Neural progenitor cell (in vitro differentiated cells): ENCODE data around the gene TRIM46. TPM values are rescaled to one million over a fixed set of nuclear protein-coding genes. Genes with fewer than 3 reads are reported as not detected.

Source experiments
- DNase-seq: peaks from one replicate; pipeline ENCODE4 v3.0.0-alpha.2; 2016; ENCODE audit warnings: low spot score
- H2AFZ ChIP-seq: fragments of 200-600 bp; sonication (generic); replicated peaks from 2 replicates; pipeline ENCODE4 v1.6.1; 2016; ENCODE audit warnings: antibody characterized with exemption
- H3F3A ChIP-seq: fragments of 200-600 bp; sonication (generic); 2 replicates; pipeline ENCODE4 v1.6.1; 2016; ENCODE audit warnings: antibody characterized with exemption, low read depth
- H3K27ac ChIP-seq: fragments of 200-600 bp; sonication (generic); 2 replicates; pipeline ENCODE4 v1.5.1; 2016; ENCODE audit warnings: mild to moderate bottlenecking
- H3K27me3 ChIP-seq: fragments of 200-600 bp; sonication (generic); 2 replicates; pipeline ENCODE4 v1.6.1; 2016; ENCODE audit warnings: mild to moderate bottlenecking, moderate library complexity
- H3K36me3 ChIP-seq: fragments of 200-600 bp; sonication (generic); 2 replicates; pipeline ENCODE4 v1.5.1; 2016
- H3K4me1 ChIP-seq: fragments of 200-600 bp; sonication (generic); 2 replicates; pipeline ENCODE4 v1.6.1; 2016; ENCODE audit warnings: mixed run types
- H3K4me2 ChIP-seq: fragments of 200-600 bp; sonication (generic); 2 replicates; pipeline ENCODE4 v1.6.1; 2016
- H3K4me3 ChIP-seq: fragments of 200-600 bp; sonication (generic); 2 replicates; pipeline ENCODE4 v1.5.1; 2016
- H3K79me2 ChIP-seq: fragments of 200-600 bp; sonication (generic); 2 replicates; pipeline ENCODE4 v1.6.1; 2016; ENCODE audit warnings: low read depth
- H3K9ac ChIP-seq: fragments of 200-600 bp; sonication (generic); 2 replicates; pipeline ENCODE4 v1.6.1; 2016
- H3K9me3 ChIP-seq: fragments of 200-600 bp; sonication (generic); 2 replicates; pipeline ENCODE4 v1.5.1; 2016; ENCODE audit warnings: low read depth
- H4K20me1 ChIP-seq: fragments of 200-600 bp; sonication (generic); 2 replicates; pipeline ENCODE4 v1.6.1; 2016; ENCODE audit warnings: low read depth
- H3K27ac Mint-ChIP-seq: 3 replicates; pipeline ENCODE4 v1.8.0; 2021; ENCODE audit warnings: mixed read lengths
- H3K27me3 Mint-ChIP-seq: 2 replicates; pipeline ENCODE4 v1.8.0; 2022; ENCODE audit warnings: low read depth, mild to moderate bottlenecking, inconsistent platforms, moderate library complexity, mixed read lengths; ENCODE audit not compliant: insufficient read depth
- H3K36me3 Mint-ChIP-seq: 3 replicates; pipeline ENCODE4 v1.8.0; 2021; ENCODE audit warnings: mixed read lengths
- H3K4me1 Mint-ChIP-seq: 3 replicates; pipeline ENCODE4 v1.8.0; 2021; ENCODE audit warnings: mixed read lengths
- H3K4me3 Mint-ChIP-seq: 3 replicates; pipeline ENCODE4 v1.8.0; 2021; ENCODE audit warnings: mild to moderate bottlenecking, moderate library complexity, mixed read lengths
- H3K9me3 Mint-ChIP-seq: 3 replicates; pipeline ENCODE4 v1.8.0; 2020; ENCODE audit warnings: mixed read lengths
- CTCF ChIP-seq: fragments of 200-600 bp; sonication (generic); IDR thresholded peaks from 2 replicates; pipeline ENCODE4 v1.5.1; 2017; ENCODE audit warnings: antibody characterized with exemption, mild to moderate bottlenecking
- EZH2 ChIP-seq: fragments of 200-600 bp; sonication (generic); IDR thresholded peaks from 2 replicates; pipeline ENCODE4 v1.6.1; 2017; ENCODE audit warnings: antibody characterized with exemption, mild to moderate bottlenecking, moderate library complexity
- EZH2phosphoT487 ChIP-seq: fragments of 200-600 bp; sonication (generic); IDR thresholded peaks from 2 replicates; pipeline ENCODE4 v1.6.1; 2017; ENCODE audit warnings: antibody characterized with exemption
- total RNA-seq: library from RNA; depleted of rRNA; stranded (reverse); fragments of >200 nt; gene quantifications from 2 replicates; pipeline ENCODE4 v1.2.3, GENCODE V29; 2015; ENCODE audit warnings: low replicate concordance

Gene TRIM46
- total RNA-seq, 1 donor from 2014 or later = 3.9 TPM

GRCh38 chr1:155127967-155128754, 45.5 kb upstream of the TRIM46 start:
- Mint-ChIP-seq H3K27ac (no peak overlapping the region), H3K4me3 (peak overlapping the region; percentile 83), H3K36me3 (peaks cover 1% of the 10 kb centered on the region), H3K4me1 (peaks cover 51% of the 10 kb centered on the region), H3K9me3 (no peaks in the 10 kb centered on the region), H3K27me3 (peaks cover 51% of the 10 kb centered on the region)
- Histone ChIP-seq H3K9ac (no peak overlapping the region), H3K27ac (no peak overlapping the region), H3K4me2 (peak overlapping the region; percentile 95), H4K20me1 (peaks cover 13% of the 10 kb centered on the region), H3K27me3 (peaks cover 77% of the 10 kb centered on the region), H3K9me3 (no peaks in the 10 kb centered on the region), H3K4me1 (peaks cover 59% of the 10 kb centered on the region), H3K36me3 (no peaks in the 10 kb centered on the region), H3K79me2 (no peaks in the 10 kb centered on the region), H2AFZ (no peak overlapping the region), H3K4me3 (peak overlapping the region; percentile 64), H3F3A (peaks cover 39% of the 10 kb centered on the region)
- DNase-seq = no peak
- no peak for TF ChIP-seq CTCF
- TF ChIP-seq EZH2phosphoT487 = no peak
- TF ChIP-seq EZH2 = no peak

GRCh38 chr1:155128755-155129473, 44.7 kb upstream of the TRIM46 start:
- H3K9me3 Mint-ChIP-seq = no peaks in the 10 kb centered on the region
- H3K27ac ChIP-seq = no peak overlapping the region
- H3K27me3 ChIP-seq = peaks cover 70% of the 10 kb centered on the region
- peaks cover 52% of the 10 kb centered on the region for H3K27me3 Mint-ChIP-seq
- no peak overlapping the region for H3K9ac ChIP-seq
- peaks cover 2% of the 10 kb centered on the region for H3K36me3 Mint-ChIP-seq
- no peak for DNase-seq
- peaks cover 59% of the 10 kb centered on the region for H3K4me1 ChIP-seq
- no peaks in the 10 kb centered on the region for H3K36me3 ChIP-seq
- no peaks in the 10 kb centered on the region for H3K9me3 ChIP-seq
- peaks cover 39% of the 10 kb centered on the region for H3F3A ChIP-seq
- peaks cover 13% of the 10 kb centered on the region for H4K20me1 ChIP-seq
- H3K27ac Mint-ChIP-seq = no peak overlapping the region
- no peak for TF ChIP-seq EZH2
- no peak for TF ChIP-seq EZH2phosphoT487
- H3K79me2 ChIP-seq = no peaks in the 10 kb centered on the region
- H3K4me3 Mint-ChIP-seq = peak overlapping the region; percentile 83
- peaks cover 53% of the 10 kb centered on the region for H3K4me1 Mint-ChIP-seq
- H2AFZ ChIP-seq = no peak overlapping the region
- peak overlapping the region; percentile 95 for H3K4me2 ChIP-seq
- peak overlapping the region; percentile 64 for H3K4me3 ChIP-seq

- Histone ChIP-seq H3K4me1 (peaks cover 54% of the 10 kb centered on the region), H2AFZ (no peak overlapping the region), H4K20me1 (peaks cover 9% of the 10 kb centered on the region), H3F3A (peaks cover 42% of the 10 kb centered on the region), H3K27ac (no peak overlapping the region), H3K4me2 (peak overlapping the region; percentile 42), H3K79me2 (no peaks in the 10 kb centered on the region), H3K4me3 (no peak overlapping the region), H3K27me3 (peaks cover 54% of the 10 kb centered on the region), H3K36me3 (no peaks in the 10 kb centered on the region), H3K9ac (no peak overlapping the region), H3K9me3 (no peaks in the 10 kb centered on the region)
- Mint-ChIP-seq H3K4me3 (peak overlapping the region; percentile 83), H3K27me3 (peaks cover 42% of the 10 kb centered on the region), H3K27ac (no peak overlapping the region), H3K4me1 (peaks cover 60% of the 10 kb centered on the region), H3K36me3 (peaks cover 2% of the 10 kb centered on the region), H3K9me3 (no peaks in the 10 kb centered on the region)
- no peak for TF ChIP-seq CTCF
- TF ChIP-seq EZH2 = no peak
- TF ChIP-seq EZH2phosphoT487 = no peak
- DNase-seq = no peak
Measured at GRCh38 chr1:155130272-155131006, 43.2 kb upstream of the TRIM46 start.
